GM21390 (cell line): ENCODE results near the gene WDR55.
"Not testable (repeated sequence)": the region's sequence is repeated elsewhere in the genome, so short reads cannot be mapped to it uniquely, and the experiment has no call there.

Experiments used
- ATAC-seq: cut with Tn5 transposase; IDR thresholded peaks from one replicate; pipeline ENCODE4 v1.9.1; 2021; ENCODE audit not compliant: unreplicated experiment

Gene WDR55

GRCh38 chr5:140708787-140709186 lies 44.1 kb downstream of the WDR55 start:
- not testable (repeated sequence) for ATAC-seq

GRCh38 chr5:140710899-140711552 lies 46.3 kb downstream of the WDR55 start:
- peak; percentile 83 for ATAC-seq

GRCh38 chr5:140711794-140712193 lies 47.1 kb downstream of the WDR55 start:
- no peak for ATAC-seq

GRCh38 chr5:140713562-140714094 lies 48.9 kb downstream of the WDR55 start:
- no peak for ATAC-seq

- ATAC-seq, result not testable (repeated sequence)
These were observed 51.5 kb downstream of the WDR55 start for GRCh38 chr5:140716238-140716637.

- no peak for ATAC-seq
These were observed 53.5 kb downstream of the WDR55 start for GRCh38 chr5:140718266-140718592.

GRCh38 chr5:140720738-140721137 lies 56.0 kb downstream of the WDR55 start:
- ATAC-seq, result not testable (repeated sequence)

GRCh38 chr5:140721395-140721794 lies 56.7 kb downstream of the WDR55 start:
- not testable (repeated sequence) for ATAC-seq
